Hematopoietic multipotent progenitor cell treated with erythropoietin and hydrocortisone succinate and interleukin-3 and kit ligand, for 6 days (in vitro differentiated cells): ENCODE results near the gene ITGAD.
"Not testable (repeated sequence)": the region's sequence is repeated elsewhere in the genome, so short reads cannot be mapped to it uniquely, and the experiment has no call there.

Source experiments
- DNase-seq: peaks from one replicate; pipeline ENCODE4 v3.0.0-alpha.2; 2015

Gene ITGAD

GRCh38 chr16:31436221-31437045 lies 43.3 kb downstream of the ITGAD start:
- no peak for DNase-seq

GRCh38 chr16:31438414-31438813 lies 45.3 kb downstream of the ITGAD start:
- no peak for DNase-seq

- DNase-seq, result not testable (repeated sequence)
Observed at GRCh38 chr16:31439023-31439422, 45.9 kb downstream of the ITGAD start.

GRCh38 chr16:31439519-31439918 lies 46.4 kb downstream of the ITGAD start:
- DNase-seq, result no peak

- DNase-seq, result no peak
Observed at GRCh38 chr16:31440516-31441184, 47.5 kb downstream of the ITGAD start.

GRCh38 chr16:31441956-31442355 lies 48.8 kb downstream of the ITGAD start:
- DNase-seq, result no peak

GRCh38 chr16:31445931-31446330 lies 52.8 kb downstream of the ITGAD start:
- DNase-seq, result not testable (repeated sequence)

- DNase-seq, result no peak
Observed at GRCh38 chr16:31451201-31451600, 58.1 kb downstream of the ITGAD start.

- DNase-seq, result peak; percentile 77
Observed at GRCh38 chr16:31451681-31452351, 58.7 kb downstream of the ITGAD start.

- DNase-seq, result peak; percentile 51
Observed at GRCh38 chr16:31452631-31453106, 59.5 kb downstream of the ITGAD start.

GRCh38 chr16:31453255-31454204 lies 60.4 kb downstream of the ITGAD start:
- DNase-seq, result peak; percentile 79

GRCh38 chr16:31455601-31456314 lies 62.6 kb downstream of the ITGAD start:
- DNase-seq, result peak; percentile 73

GRCh38 chr16:31456988-31457360 lies 63.8 kb downstream of the ITGAD start:
- no peak for DNase-seq

GRCh38 chr16:31458073-31458843 lies 65.1 kb downstream of the ITGAD start:
- peak; percentile 80 for DNase-seq

GRCh38 chr16:31458844-31459686 lies 65.9 kb downstream of the ITGAD start, which contains the start of gene ARMC5:
Gene ARMC5, plus strand, starts transcription at chr16:31459501. Its CDS starts 24 bp downstream, at chr16:31459525.
- DNase-seq, result peak; percentile 99

GRCh38 chr16:31459687-31460581 lies 66.8 kb downstream of the ITGAD start:
- peak; percentile 100 for DNase-seq

GRCh38 chr16:31460582-31461002 lies 67.5 kb downstream of the ITGAD start:
- DNase-seq, result peak; percentile 86

- DNase-seq, result no peak
Observed at GRCh38 chr16:31461201-31461920, 68.2 kb downstream of the ITGAD start.
